Frontal cortex (tissue), 4 donors: ENCODE data around the gene IL20. TPM values are rescaled to one million over a fixed set of nuclear protein-coding genes. Genes with fewer than 3 reads are reported as not detected.

Source experiments
- DNase-seq, 2 donors: peaks; one replicate each; pipeline ENCODE4 v3.0.0; 2012; ENCODE audit warnings: low spot score in 2 of 2
- FAIRE-seq: peaks from 2 replicates; lab custom pipeline; 2012; peaks lifted over from hg19 to GRCh38; lab: Jason Lieb, UNC
- total RNA-seq: library from RNA; depleted of rRNA; stranded (reverse); fragments of >200 nt; gene quantifications from one replicate; pipeline ENCODE4 v1.2.3, GENCODE V29; 2014
- donor health status: control.
- donor health status: control.
- donor health status: control.

The IL20 gene, protein sequence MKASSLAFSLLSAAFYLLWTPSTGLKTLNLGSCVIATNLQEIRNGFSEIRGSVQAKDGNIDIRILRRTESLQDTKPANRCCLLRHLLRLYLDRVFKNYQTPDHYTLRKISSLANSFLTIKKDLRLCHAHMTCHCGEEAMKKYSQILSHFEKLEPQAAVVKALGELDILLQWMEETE
- not detected for total RNA-seq

DNA sequence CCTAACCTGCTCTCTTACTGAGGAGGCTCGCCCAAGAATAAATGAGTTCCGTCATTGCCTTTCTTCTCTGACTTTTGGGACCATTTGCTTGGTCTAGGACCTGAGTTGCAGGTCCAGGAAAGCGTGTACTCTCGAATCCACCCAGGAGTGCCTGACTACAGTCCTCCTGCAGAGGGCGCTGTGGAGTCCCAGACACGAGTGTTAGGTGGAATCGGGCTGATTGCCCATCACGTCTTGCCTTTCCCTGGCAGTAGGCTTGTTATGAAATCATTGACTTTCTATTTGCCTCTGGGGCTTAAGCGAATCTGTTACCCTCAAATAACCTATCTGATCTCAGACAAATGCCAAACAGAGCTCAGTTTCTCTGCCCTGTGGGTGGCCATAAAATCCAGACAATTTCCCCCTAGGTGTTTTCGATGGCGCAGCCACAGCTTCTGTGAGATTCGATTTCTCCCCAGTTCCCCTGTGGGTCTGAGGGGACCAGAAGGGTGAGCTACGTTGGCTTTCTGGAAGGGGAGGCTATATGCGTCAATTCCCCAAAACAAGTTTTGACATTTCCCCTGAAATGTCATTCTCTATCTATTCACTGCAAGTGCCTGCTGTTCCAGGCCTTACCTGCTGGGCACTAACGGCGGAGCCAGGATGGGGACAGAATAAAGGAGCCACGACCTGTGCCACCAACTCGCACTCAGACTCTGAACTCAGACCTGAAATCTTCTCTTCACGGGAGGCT is at the start of gene IL20:
IL20 (plus strand) TSS at position 685 of the 733 bp plus-strand sequence. CDS start 230 bp downstream, outside the sequence.
- FAIRE-seq, result no peak
- no peak for DNase-seq

GRCh38 chr1:206816390-206817287 is 48.8 kb upstream of the IL20 start:
- FAIRE-seq (no peak), DNase-seq (no peak)

- no peak for FAIRE-seq
- DNase-seq, result no peak
Measured at GRCh38 chr1:206821493-206821892, 43.9 kb upstream of the IL20 start.

GRCh38 chr1:206823727-206824126 is 41.7 kb upstream of the IL20 start:
- no peak for DNase-seq
- no peak for FAIRE-seq

- FAIRE-seq (no peak), DNase-seq (no peak)
Measured at GRCh38 chr1:206824331-206824730, 41.1 kb upstream of the IL20 start.

DNA sequence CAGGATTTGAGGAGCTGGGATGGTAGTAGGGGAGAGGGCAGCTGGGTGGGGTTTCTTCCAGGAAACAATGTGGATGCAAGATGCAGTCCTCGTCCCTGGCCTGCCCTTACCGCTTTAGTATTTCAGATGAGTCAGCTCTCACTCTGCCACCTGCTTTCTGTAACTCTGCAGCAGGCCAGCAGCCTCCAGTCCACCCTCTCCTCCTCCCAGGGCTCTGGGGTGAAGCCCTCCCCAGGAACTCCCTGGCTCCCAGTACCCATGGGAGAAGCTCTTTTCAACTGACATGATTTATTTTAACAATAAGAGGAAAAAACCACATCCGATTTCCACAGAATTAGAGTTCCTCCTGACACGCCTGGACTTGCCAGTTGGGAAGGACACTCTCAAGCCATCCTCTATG is 39.0 kb upstream of the IL20 start:
- no peak for DNase-seq
- no peak for FAIRE-seq

DNA sequence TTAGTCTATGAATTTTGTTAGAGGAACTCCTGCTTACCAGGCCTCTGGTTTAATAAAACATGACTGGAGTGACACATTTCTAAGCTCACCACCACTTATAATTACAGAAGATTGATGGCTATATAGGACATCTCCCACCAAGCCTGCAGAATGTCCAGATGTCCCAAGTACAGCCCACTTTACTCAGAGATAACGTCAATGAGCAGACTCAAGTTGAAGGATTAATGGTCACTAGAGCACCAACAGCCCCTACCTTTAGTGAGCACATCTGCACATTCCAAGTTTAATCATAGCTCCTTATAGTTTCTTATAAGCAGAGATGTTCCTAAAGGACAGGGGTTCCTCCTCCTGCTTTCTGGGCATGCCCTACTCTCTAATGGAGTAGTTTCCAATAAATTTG is 37.4 kb upstream of the IL20 start:
- FAIRE-seq, result no peak
- no peak for DNase-seq

GRCh38 chr1:206828765-206829164 is 36.7 kb upstream of the IL20 start:
- DNase-seq (no peak), FAIRE-seq (no peak)

DNA sequence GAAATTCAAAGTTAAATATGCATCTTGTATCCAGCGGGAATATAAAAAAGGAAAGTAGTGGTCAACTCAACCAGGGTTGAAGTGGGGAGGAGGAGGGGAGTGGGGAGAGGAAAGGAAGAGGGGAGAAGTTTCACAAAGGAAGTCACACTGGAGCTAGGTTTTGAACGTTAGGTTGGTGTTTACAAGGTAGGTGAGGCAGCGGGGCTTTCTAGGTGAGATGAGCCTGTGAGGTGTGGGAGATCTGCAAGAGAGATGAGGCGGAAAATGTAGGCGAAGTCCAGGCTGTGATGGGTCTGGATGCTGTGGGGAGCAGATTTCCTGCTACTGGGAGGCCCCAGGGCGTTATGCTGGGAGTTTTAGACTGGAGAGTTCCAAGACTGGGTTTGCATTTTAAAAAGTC is 36.1 kb upstream of the IL20 start:
- DNase-seq (no peak), FAIRE-seq (no peak)

- DNase-seq, result no peak
- FAIRE-seq, result no peak
Measured at GRCh38 chr1:206829875-206830274, 35.5 kb upstream of the IL20 start.

- no peak for FAIRE-seq
- DNase-seq, result no peak
Measured at GRCh38 chr1:206831650-206832049, 33.8 kb upstream of the IL20 start.

DNA sequence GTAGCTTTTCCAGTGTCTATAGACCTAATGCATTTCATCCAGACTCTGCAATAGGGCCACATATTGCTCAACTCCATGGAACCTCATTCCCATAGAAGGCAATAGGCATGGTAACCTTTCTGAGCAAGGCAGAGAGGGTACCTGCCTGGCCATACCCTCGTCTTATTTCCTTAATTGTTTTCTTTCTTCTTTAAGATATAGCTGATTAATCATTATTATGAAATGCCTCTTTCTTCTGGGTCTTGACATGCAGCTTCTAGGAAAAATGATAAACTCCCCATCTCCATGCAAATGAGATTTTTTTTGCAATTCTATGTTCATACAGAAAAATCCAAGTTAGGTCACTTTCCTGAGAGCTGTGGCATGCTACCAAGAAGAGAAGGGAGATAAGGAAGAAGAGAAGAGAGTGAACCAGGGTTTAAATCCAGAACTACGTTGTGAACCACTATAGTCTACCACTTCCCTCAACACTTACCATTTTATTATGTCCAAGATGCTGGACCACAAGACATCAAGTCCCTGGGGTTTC is 33.0 kb upstream of the IL20 start:
- no peak for FAIRE-seq
- no peak for DNase-seq

DNA sequence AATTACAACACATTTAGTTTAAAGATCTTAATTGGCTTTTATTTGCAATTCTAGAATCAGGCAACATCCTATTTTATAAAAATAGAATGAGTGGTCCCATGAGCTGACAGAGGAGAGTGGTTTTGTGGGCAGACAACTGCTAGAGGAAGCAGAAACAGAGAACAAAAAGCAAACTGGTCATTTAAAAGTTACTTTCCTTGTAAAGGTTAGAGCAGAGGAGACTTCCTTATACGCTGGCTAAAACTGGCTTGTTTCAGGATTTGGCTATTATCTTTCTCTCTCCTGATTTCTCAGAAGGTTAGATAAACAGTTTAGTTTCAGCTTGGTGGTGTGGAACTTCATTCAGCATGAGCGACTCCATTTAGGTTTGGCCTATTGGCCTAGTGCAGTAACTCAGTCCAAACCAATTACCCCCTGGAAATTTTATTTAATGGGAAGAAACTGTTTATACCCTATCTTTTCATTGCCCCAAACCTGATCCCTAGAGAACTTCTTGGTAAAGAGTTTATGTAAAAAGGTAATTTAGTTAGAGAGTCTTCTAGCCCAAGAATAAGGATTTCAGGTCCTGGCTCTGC is 32.2 kb upstream of the IL20 start:
- no peak for DNase-seq
- FAIRE-seq, result no peak

- no peak for DNase-seq
- no peak for FAIRE-seq
Measured at GRCh38 chr1:206833801-206834200, 31.6 kb upstream of the IL20 start.

DNA sequence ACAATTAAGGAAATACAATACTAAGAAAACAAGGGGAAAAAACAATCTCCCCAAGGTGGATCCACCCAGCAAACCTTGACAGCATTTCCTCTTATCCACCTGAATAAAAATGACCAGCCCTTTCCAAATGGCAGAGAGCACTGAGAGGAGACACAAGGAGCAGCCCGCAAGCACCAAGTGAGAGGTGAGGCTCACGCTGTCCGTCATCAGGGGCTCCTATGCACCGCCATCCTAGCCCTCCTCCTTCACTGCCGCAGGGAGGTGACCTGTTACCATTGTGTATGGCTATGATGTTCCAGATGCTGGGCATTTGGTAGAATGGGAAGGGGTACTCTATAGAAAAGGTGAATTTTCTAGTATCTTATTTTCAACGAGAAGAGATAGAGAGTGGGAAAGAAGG is 31.2 kb upstream of the IL20 start:
- no peak for DNase-seq
- FAIRE-seq, result no peak

- DNase-seq, result no peak
- no peak for FAIRE-seq
Measured at GRCh38 chr1:206834711-206835110, 30.7 kb upstream of the IL20 start.

GRCh38 chr1:206835186-206835585 is 30.2 kb upstream of the IL20 start:
- FAIRE-seq, result no peak
- DNase-seq, result no peak

DNA sequence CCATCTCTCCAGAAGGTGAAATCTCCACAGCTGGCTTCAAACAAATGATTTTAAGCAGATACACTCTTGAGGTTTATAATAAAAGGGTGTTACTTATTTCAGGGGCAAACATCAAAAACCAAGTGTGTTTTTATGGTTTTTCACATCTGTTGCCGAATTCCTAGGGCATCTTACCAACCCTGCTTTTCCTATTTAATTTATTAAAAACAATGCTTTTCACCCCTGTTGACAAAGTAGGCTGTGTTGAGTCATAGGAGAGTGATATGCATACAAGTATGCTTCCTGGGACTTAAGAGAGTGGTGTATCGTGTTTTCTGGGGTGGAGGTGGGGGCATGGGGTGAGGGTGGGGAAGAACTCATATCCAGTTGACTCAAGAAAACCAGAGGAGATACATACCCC is 29.3 kb upstream of the IL20 start:
- FAIRE-seq, result no peak
- no peak for DNase-seq

DNA sequence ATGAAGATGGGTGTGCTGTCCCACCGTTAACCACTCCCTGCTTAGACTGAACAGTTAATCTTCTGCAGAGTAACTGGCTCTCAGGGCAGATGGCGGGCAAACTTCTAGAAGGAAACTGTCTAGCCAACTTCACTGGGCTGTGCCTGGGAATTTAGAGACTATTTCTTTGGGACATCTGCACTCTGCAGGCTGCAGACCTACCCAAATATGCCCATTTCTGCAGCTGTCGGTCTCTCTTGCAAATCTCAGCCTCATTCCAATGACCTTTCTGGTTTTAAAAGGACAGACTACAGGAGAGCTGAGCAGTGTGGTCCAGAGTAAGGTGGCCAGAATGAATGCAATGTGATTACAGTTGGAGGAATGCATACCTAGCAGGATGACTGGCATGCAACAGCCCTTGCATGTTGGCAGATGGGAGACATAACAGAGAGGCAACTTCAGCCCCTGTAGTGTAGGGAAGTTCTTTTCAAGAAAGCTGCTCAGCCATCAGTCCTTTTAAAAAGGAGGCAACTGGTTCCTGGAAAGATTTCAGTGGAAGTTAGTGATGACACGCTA is 26.3 kb upstream of the IL20 start:
- DNase-seq (no peak), FAIRE-seq (no peak)

GRCh38 chr1:206839857-206840256 is 25.6 kb upstream of the IL20 start:
- no peak for DNase-seq
- FAIRE-seq, result no peak
